ENCODE measurements around the gene CITED1.
"Not testable (repeated sequence)": the region's sequence is repeated elsewhere in the genome, so short reads cannot be mapped to it uniquely, and the experiment has no call there.

Gene CITED1

DNA sequence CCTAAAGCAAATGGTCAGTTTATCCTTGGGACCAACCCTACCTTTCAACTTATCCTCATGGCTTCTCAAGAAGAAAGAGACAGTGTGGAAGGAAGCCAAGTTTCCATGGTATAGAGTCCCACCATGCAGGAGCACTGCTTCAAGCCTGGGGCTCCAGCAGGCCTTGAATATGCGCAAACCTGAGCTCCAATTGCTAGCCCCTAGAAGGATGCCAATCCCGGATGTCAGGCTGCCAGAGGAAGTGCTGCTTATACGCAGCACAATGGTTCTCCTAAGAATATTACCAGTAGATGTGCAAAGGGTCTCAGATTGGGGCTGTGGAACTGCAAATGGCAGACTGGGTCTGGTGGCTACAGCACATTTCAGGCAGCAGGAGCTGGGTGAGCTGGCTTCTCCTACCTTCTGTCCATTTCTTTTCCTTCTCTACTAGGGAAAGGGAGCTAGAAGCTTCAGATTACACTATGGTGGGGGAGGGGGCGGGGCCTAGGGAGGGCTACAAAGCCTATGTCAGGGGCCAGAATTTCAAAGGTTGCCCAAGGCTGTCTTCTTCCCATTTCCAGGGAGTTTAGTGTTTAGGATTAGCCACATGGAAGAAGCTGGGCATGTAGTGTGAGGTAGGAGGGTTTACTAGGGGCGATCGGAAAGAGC is 40.7 kb upstream of the CITED1 start:
- POLR2A ChIA-PET, result no interaction called here
- no peak for DNase-seq (ENCODE audit: extremely low spot score)
- TF ChIP-seq FOXK2 (IDR thresholded peaks at IDR 0.05) (no peak), ARNT (IDR thresholded peaks at IDR 0.05) (no peak), L3MBTL2 (conservative IDR thresholded peaks at IDR 0.05) (no peak), BHLHE40 (IDR thresholded peaks at IDR 0.05; ENCODE audit: borderline replicate concordance) (no peak), ZNF384 (IDR thresholded peaks at IDR 0.05) (no peak)
- TF ChIP-seq, protein P1, sequence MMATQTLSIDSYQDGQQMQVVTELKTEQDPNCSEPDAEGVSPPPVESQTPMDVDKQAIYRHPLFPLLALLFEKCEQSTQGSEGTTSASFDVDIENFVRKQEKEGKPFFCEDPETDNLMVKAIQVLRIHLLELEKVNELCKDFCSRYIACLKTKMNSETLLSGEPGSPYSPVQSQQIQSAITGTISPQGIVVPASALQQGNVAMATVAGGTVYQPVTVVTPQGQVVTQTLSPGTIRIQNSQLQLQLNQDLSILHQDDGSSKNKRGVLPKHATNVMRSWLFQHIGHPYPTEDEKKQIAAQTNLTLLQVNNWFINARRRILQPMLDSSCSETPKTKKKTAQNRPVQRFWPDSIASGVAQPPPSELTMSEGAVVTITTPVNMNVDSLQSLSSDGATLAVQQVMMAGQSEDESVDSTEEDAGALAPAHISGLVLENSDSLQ (IDR thresholded peaks at IDR 0.05), result no peak
- CTCF ChIA-PET, result no interaction called here

DNA sequence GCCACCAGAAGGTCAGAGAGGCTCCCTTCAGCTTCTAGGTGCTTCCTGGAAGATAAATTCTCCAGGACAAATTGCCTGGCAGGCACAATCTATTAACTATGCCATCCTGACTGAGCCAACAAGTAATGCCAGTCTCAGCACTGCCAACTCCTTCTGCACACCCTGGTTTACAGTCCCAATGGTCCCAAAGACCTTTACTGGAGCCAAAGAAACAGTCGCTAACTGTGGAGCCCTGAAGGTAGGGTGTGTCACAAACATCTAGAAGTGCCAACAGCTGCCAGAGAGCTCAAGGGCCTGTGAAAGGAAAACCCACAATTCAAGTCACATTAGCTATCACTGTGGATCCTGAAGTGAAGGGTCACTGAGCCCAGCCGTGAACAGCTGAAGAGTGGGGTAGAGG is 34.9 kb upstream of the CITED1 start:
- CTCF ChIA-PET, result no interaction called here
- no peak for DNase-seq (ENCODE audit: extremely low spot score)
- TF ChIP-seq FOXK2 (IDR thresholded peaks at IDR 0.05) (no peak), SUZ12 (IDR thresholded peaks at IDR 0.05) (no peak), ZNF384 (IDR thresholded peaks at IDR 0.05) (no peak), LEF1 (IDR thresholded peaks at IDR 0.05; ENCODE audit: borderline replicate concordance) (no peak), FOXA1 (IDR thresholded peaks at IDR 0.05) (no peak), L3MBTL2 (conservative IDR thresholded peaks at IDR 0.05) (no peak)
- TF ChIP-seq, protein P1 (IDR thresholded peaks at IDR 0.05), result no peak
- POLR2A ChIA-PET, result no interaction called here

DNA sequence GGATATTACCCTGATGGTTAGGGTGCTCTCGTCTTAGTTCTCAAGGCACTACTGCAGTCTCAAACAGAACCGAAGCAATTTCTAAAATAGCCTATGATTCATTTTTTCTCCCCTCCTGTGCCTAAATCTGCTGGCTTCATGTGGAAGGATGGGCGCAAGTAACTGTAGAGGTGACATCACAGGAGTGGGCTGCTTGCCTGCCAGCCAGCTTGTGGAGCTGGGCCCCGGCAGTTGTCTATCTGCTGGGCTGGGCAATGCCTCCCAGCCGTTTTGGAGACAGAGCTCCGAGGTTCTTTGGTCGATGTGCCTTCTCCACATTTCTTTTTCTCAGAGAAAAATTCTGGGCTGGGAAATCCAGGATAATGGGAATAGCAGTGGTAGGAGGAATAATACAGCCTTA is 34.3 kb upstream of the CITED1 start:
- ChIA-PET POLR2A (no interaction called here), CTCF (no interaction called here)
- no peak for TF ChIP-seq ARNT (IDR thresholded peaks at IDR 0.05)
- no peak for TF ChIP-seq L3MBTL2 (conservative IDR thresholded peaks at IDR 0.05)
- DNase-seq (ENCODE audit: extremely low spot score), result no peak

DNA sequence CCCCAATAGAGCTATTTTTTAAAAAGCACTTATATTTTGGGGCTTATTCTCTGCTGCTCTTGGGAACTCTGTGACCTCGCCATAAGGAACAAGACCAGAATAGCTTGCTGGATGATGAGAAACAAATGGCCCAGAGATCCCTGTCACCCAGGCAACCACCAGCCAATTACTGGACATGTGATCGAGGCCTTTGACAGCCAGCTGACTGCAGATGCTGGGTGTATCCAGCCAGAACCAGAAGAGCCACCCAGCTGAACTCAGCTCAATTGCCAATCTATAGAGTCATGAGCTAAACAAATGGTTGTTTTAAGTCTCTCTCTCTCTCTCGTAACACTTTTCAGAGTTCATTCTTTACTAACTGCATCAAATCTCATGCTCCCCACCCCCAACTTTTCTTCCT is 24.4 kb upstream of the CITED1 start:
- ChIA-PET CTCF (no interaction called here), POLR2A (no interaction called here)
- TF ChIP-seq FOXM1 (IDR thresholded peaks at IDR 0.05; ENCODE audit: borderline replicate concordance), result no peak
- TF ChIP-seq, protein P1 (IDR thresholded peaks at IDR 0.05), result peak; percentile 31
- DNase-seq (ENCODE audit: extremely low spot score), result peak; percentile 36

DNA sequence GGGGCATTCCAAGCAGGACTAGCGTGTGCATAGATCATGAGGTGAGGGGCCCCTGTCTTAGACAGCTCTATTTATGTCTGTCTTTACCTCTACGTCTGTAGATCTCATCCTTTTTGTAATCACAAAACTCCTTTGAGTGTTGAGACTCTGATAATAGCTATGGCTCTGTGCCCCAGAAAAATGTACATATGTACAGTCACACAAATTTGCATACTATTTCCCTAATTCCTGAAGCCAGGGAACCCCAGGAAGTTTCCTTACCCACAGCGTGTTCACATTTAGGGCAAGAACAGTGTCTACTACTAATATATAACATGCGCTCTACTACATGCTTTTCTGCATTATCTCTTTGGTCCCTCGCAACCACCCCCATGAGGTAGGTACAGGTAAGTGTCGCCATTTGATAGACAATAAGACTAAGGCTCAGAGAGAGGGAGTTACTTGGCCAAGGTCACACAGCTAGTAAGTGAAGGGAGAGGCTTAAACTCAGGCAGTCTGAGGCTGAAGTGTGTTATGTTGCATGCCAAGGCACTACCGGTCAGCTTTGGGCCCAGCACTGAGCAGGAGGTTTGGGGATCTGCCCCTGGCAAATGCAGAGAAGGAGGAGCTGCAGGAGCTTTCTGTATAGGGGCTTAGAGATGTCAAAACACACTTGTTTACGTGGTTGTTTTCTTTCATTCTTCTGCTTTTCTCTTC is 21.0 kb upstream of the CITED1 start:
- CTCF ChIA-PET, result no interaction called here
- no peak for DNase-seq (ENCODE audit: extremely low spot score)
- POLR2A ChIA-PET, result no interaction called here
- TF ChIP-seq NFRKB (IDR thresholded peaks at IDR 0.05) (no peak), LEF1 (IDR thresholded peaks at IDR 0.05; ENCODE audit: borderline replicate concordance) (no peak), FOXK2 (IDR thresholded peaks at IDR 0.05) (no peak), CTBP1 (IDR thresholded peaks at IDR 0.05; ENCODE audit: borderline replicate concordance) (no peak), ELF4 (IDR thresholded peaks at IDR 0.05) (no peak), FOXA1 (IDR thresholded peaks at IDR 0.05) (no peak), FOXM1 (IDR thresholded peaks at IDR 0.05; ENCODE audit: borderline replicate concordance) (no peak), SP1 (IDR thresholded peaks at IDR 0.05) (no peak), ARNT (IDR thresholded peaks at IDR 0.05) (no peak), L3MBTL2 (conservative IDR thresholded peaks at IDR 0.05) (no peak), SUZ12 (IDR thresholded peaks at IDR 0.05) (no peak)
- TF ChIP-seq, protein P1 (IDR thresholded peaks at IDR 0.05), result no peak

DNA sequence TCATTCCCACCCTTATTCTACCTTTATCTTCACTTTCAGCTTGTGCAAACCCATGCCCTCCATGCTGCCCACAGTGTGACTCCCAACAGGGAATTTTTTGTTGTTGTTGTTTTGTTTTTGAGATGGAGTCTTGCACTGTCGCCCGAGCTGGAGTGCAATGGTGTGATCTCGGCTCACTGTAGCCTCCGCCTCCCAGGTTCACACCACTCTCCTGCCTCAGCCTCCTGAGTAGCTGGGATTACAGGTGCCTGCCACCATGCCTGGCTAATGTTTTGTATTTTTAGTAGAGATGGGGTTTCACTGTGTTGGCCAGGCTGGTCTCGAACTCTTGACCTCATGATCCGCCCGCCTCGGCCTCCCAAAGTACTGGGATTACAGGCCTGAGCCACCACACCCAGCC is 13.9 kb upstream of the CITED1 start:
- POLR2A ChIA-PET; CTCF ChIA-PET; DNase-seq (ENCODE audit: extremely low spot score): not testable (repeated sequence)

DNA sequence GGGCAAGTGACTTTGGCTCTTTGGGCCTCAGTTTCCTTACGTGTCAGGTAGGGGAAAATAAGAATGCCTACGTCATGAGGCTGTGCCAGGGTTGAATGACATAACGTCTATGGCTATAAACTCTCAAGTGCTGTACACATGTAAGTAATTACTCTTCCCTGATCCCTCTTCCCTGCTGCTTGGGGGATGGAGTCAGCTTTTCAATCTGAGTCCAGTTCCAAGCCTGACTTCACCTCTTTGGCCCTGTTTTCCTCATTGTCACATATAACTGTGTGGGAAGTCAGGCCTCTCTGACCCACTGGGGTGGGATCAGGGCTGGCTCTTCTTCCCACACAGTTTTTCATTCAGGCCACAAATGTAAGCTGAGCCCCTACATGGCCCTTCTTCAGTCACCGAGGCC is 11.4 kb upstream of the CITED1 start:
- ChIA-PET POLR2A (interaction anchor here (0.9 to 2.3 kb wide), 3 partner anchors 9 to 40 kb away, joined by 3 to 10 read pairs (median 4); partner anchors contain the start of gene RPS4X), CTCF (interaction anchor here (1.2 kb wide), 1 partner anchor 40 kb away, joined by 4 read pairs; the partner anchor contains the start of gene RPS4X)
- no peak for DNase-seq (ENCODE audit: extremely low spot score)
- TF ChIP-seq, protein P1 (IDR thresholded peaks at IDR 0.05), result no peak
- no peak for TF ChIP-seq LEF1 (IDR thresholded peaks at IDR 0.05; ENCODE audit: borderline replicate concordance)
- no peak for TF ChIP-seq FOXA1 (IDR thresholded peaks at IDR 0.05)
- no peak for TF ChIP-seq HDGF (IDR thresholded peaks at IDR 0.05; ENCODE audit: borderline replicate concordance)
- no peak for TF ChIP-seq CTBP1 (IDR thresholded peaks at IDR 0.05; ENCODE audit: borderline replicate concordance)
- no peak for TF ChIP-seq ARNT (IDR thresholded peaks at IDR 0.05)
- no peak for TF ChIP-seq ZNF384 (IDR thresholded peaks at IDR 0.05)
- TF ChIP-seq FOXK2 (IDR thresholded peaks at IDR 0.05), result no peak
- no peak for TF ChIP-seq TARDBP (IDR thresholded peaks at IDR 0.05)
- TF ChIP-seq ELF4 (IDR thresholded peaks at IDR 0.05), result no peak
- no peak for TF ChIP-seq BHLHE40 (IDR thresholded peaks at IDR 0.05; ENCODE audit: borderline replicate concordance)
- no peak for TF ChIP-seq SUZ12 (IDR thresholded peaks at IDR 0.05)
- no peak for TF ChIP-seq SP1 (IDR thresholded peaks at IDR 0.05)
- TF ChIP-seq NFRKB (IDR thresholded peaks at IDR 0.05), result no peak
- no peak for TF ChIP-seq FOXM1 (IDR thresholded peaks at IDR 0.05; ENCODE audit: borderline replicate concordance)
